Muscle layer of duodenum (tissue), 2 donors: Measurements from ENCODE around the gene SRSF11.
"Not testable (repeated sequence)": the region's sequence is repeated elsewhere in the genome, so short reads cannot be mapped to it uniquely, and the experiment has no call there.

Experiments
- H3K27ac ChIP-seq: one replicate; pipeline ENCODE4 v1.7.0; 2013; ENCODE audit warnings: mild to moderate bottlenecking, low read length
- H3K27me3 ChIP-seq: one replicate; pipeline ENCODE4 v1.7.0; 2013; ENCODE audit warnings: low read depth, mild to moderate bottlenecking, control low read depth, low read length
- H3K36me3 ChIP-seq, 2 donors: one replicate each; pipeline ENCODE4 v1.7.0; 2013; ENCODE audit warnings: low read length in 2 of 2, control low read depth in 1 of 2, mild to moderate bottlenecking in 1 of 2; ENCODE audit not compliant: insufficient read depth in 2 of 2, control insufficient read depth in 1 of 2
- H3K4me1 ChIP-seq, 2 donors: one replicate each; pipeline ENCODE4 v1.7.0; 2013; ENCODE audit warnings: low read length in 2 of 2, mild to moderate bottlenecking in 2 of 2, control low read depth in 1 of 2, moderate library complexity in 1 of 2; ENCODE audit not compliant: insufficient read depth in 2 of 2, control insufficient read depth in 1 of 2
- H3K4me3 ChIP-seq, 2 donors: one replicate each; pipeline ENCODE4 v1.7.0; 2013; ENCODE audit warnings: low read length in 2 of 2, low read depth in 1 of 2, mild to moderate bottlenecking in 1 of 2
- H3K9me3 ChIP-seq, 2 donors: one replicate each; pipeline ENCODE4 v1.7.0; 2013; ENCODE audit warnings: low read length in 2 of 2, control low read depth in 1 of 2, mild to moderate bottlenecking in 1 of 2; ENCODE audit not compliant: control insufficient read depth in 1 of 2
- donor health status: healthy.

Gene SRSF11

GRCh38 chr1:70221238-70222121 lies at the start of gene SRSF11:
Gene SRSF11 (plus strand): TSS chr1:70221380. CDS start chr1:70221637, 257 bp downstream.
- Histone ChIP-seq H3K4me1 (peaks cover 7 to 44% of the 10 kb centered on the region in 2 donors), H3K9me3 (no peaks in the 10 kb centered on the region), H3K36me3 (peaks cover 11 to 22% of the 10 kb centered on the region in 2 donors), H3K4me3 (peak within 1 kb of the TSS; percentile 68 to 77), H3K27me3 (no peaks in the 10 kb centered on the region), H3K27ac (peak within 1 kb of the TSS; percentile 94)

GRCh38 chr1:70171512-70171911 lies 49.7 kb upstream of the SRSF11 start:
- no peaks in the 10 kb centered on the region for H3K4me1 ChIP-seq
- H3K36me3 ChIP-seq, result no peaks in the 10 kb centered on the region
- no peak overlapping the region for H3K4me3 ChIP-seq
- no peaks in the 10 kb centered on the region for H3K9me3 ChIP-seq
- H3K27ac ChIP-seq, result no peak overlapping the region
- no peaks in the 10 kb centered on the region for H3K27me3 ChIP-seq

- H3K27me3 ChIP-seq, H3K27ac ChIP-seq, H3K9me3 ChIP-seq, H3K4me1 ChIP-seq, H3K4me3 ChIP-seq, H3K36me3 ChIP-seq: not testable (repeated sequence)
Observed at GRCh38 chr1:70185181-70185580, 36.0 kb upstream of the SRSF11 start.

- no peak overlapping the region for H3K4me3 ChIP-seq
- H3K4me1 ChIP-seq, result no peaks in the 10 kb centered on the region
- peaks cover 5 to 6% of the 10 kb centered on the region in 2 donors for H3K36me3 ChIP-seq
- H3K27ac ChIP-seq, result no peak overlapping the region
- H3K9me3 ChIP-seq, result peaks cover 0 to 2% of the 10 kb centered on the region in 2 donors
- no peaks in the 10 kb centered on the region for H3K27me3 ChIP-seq
Observed at GRCh38 chr1:70188522-70188921, 32.7 kb upstream of the SRSF11 start.

GRCh38 chr1:70190180-70190579 lies 31.0 kb upstream of the SRSF11 start:
- Histone ChIP-seq H3K4me3 (no peak overlapping the region), H3K36me3 (peaks cover 0 to 5% of the 10 kb centered on the region in 2 donors), H3K27me3 (no peaks in the 10 kb centered on the region), H3K27ac (no peak overlapping the region), H3K9me3 (peaks cover 0 to 2% of the 10 kb centered on the region in 2 donors), H3K4me1 (no peaks in the 10 kb centered on the region)

GRCh38 chr1:70192446-70192845 lies 28.7 kb upstream of the SRSF11 start:
- H3K4me1 ChIP-seq, H3K27me3 ChIP-seq, H3K4me3 ChIP-seq, H3K27ac ChIP-seq, H3K36me3 ChIP-seq, H3K9me3 ChIP-seq: not testable (repeated sequence)

- Histone ChIP-seq H3K27me3 (no peaks in the 10 kb centered on the region), H3K9me3 (peaks cover 0 to 2% of the 10 kb centered on the region in 2 donors), H3K4me1 (no peaks in the 10 kb centered on the region), H3K4me3 (no peak overlapping the region), H3K27ac (no peak overlapping the region), H3K36me3 (no peaks in the 10 kb centered on the region)
Observed at GRCh38 chr1:70194601-70195000, 26.6 kb upstream of the SRSF11 start.

- Histone ChIP-seq H3K4me1 (no peaks in the 10 kb centered on the region), H3K4me3 (no peak overlapping the region), H3K27ac (no peak overlapping the region), H3K9me3 (peaks cover 0 to 2% of the 10 kb centered on the region in 2 donors), H3K36me3 (no peaks in the 10 kb centered on the region), H3K27me3 (no peaks in the 10 kb centered on the region)
Observed at GRCh38 chr1:70195342-70195741, 25.8 kb upstream of the SRSF11 start.

- Histone ChIP-seq H3K9me3 (peaks cover 0 to 2% of the 10 kb centered on the region in 2 donors), H3K27me3 (no peaks in the 10 kb centered on the region), H3K4me1 (no peaks in the 10 kb centered on the region)
Observed at GRCh38 chr1:70196333-70196732, 24.8 kb upstream of the SRSF11 start.

GRCh38 chr1:70200065-70200464 lies 21.1 kb upstream of the SRSF11 start:
- Histone ChIP-seq H3K36me3 (no peaks in the 10 kb centered on the region), H3K9me3 (no peaks in the 10 kb centered on the region), H3K27ac (no peak overlapping the region), H3K4me1 (peaks cover 0 to 19% of the 10 kb centered on the region in 2 donors), H3K27me3 (no peaks in the 10 kb centered on the region), H3K4me3 (no peak overlapping the region)

More at GRCh38 chr1:70196333-70196732, 24.8 kb upstream of the SRSF11 start:
- no peak overlapping the region for H3K4me3 ChIP-seq
- no peak overlapping the region for H3K27ac ChIP-seq
- H3K36me3 ChIP-seq, result no peaks in the 10 kb centered on the region

- Histone ChIP-seq H3K4me1 (peaks cover 0 to 29% of the 10 kb centered on the region in 2 donors), H3K27me3 (no peaks in the 10 kb centered on the region), H3K27ac (no peak overlapping the region), H3K4me3 (no peak overlapping the region), H3K9me3 (no peaks in the 10 kb centered on the region), H3K36me3 (no peaks in the 10 kb centered on the region)
Observed at GRCh38 chr1:70202173-70202758, 18.9 kb upstream of the SRSF11 start.
